Glutamatergic neuron (in vitro differentiated cells): ENCODE results near the gene RASA3. TPM values are rescaled to one million over a fixed set of nuclear protein-coding genes. Genes with fewer than 3 reads are reported as not detected.
A peak's percentile ranks its signal among the peaks of the same experiment; 100 is the strongest.

Experiments
- DNase-seq: peaks from one replicate; pipeline ENCODE4 v3.0.0; 2022
- H3K27ac Mint-ChIP-seq: one replicate; pipeline ENCODE4 v1.8.0; 2020; ENCODE audit warnings: mild to moderate bottlenecking, mixed read lengths, inconsistent platforms; ENCODE audit not compliant: unreplicated experiment
- H3K27me3 Mint-ChIP-seq: one replicate; pipeline ENCODE4 v1.8.0; 2020; ENCODE audit warnings: mild to moderate bottlenecking, moderate library complexity, mixed read lengths, inconsistent platforms; ENCODE audit not compliant: unreplicated experiment
- H3K36me3 Mint-ChIP-seq: one replicate; pipeline ENCODE4 v1.8.0; 2020; ENCODE audit warnings: mild to moderate bottlenecking, mixed read lengths, inconsistent platforms; ENCODE audit not compliant: unreplicated experiment
- H3K4me1 Mint-ChIP-seq: one replicate; pipeline ENCODE4 v1.8.0; 2020; ENCODE audit warnings: mild to moderate bottlenecking, low read depth, mixed read lengths, inconsistent platforms; ENCODE audit not compliant: unreplicated experiment
- H3K4me3 Mint-ChIP-seq: one replicate; pipeline ENCODE4 v1.8.0; 2020; ENCODE audit warnings: mild to moderate bottlenecking, mixed read lengths, inconsistent platforms; ENCODE audit not compliant: unreplicated experiment
- H3K9me3 Mint-ChIP-seq: one replicate; pipeline ENCODE4 v1.8.0; 2020; ENCODE audit warnings: mild to moderate bottlenecking, moderate library complexity, mixed read lengths, inconsistent platforms; ENCODE audit not compliant: unreplicated experiment
- CTCF ChIP-seq: fragments of 200-600 bp; sonication (generic); IDR thresholded peaks from one replicate; pipeline ENCODE4 v1.5.0; 2021; ENCODE audit not compliant: partially characterized antibody, unreplicated experiment
- total RNA-seq: library from RNA; stranded (reverse); fragmentation: NEBNext Ultra II Directional; extraction: Animal tissue kit (Norgen Biotek cat#: 25700); gene quantifications from one replicate; pipeline ENCODE4 v1.2.1, GENCODE V29; 2021; ENCODE audit not compliant: unreplicated experiment

Gene RASA3
- total RNA-seq, 1 donor from 2014 or later, result 15.2 TPM

GRCh38 chr13:114097212-114097892 lies 35.1 kb downstream of the RASA3 start:
- H3K36me3 Mint-ChIP-seq, result peaks cover 17% of the 10 kb centered on the region
- H3K4me3 Mint-ChIP-seq, result peak overlapping the region; percentile 17
- H3K27me3 Mint-ChIP-seq, result peaks cover 12% of the 10 kb centered on the region
- H3K27ac Mint-ChIP-seq, result peak overlapping the region; percentile 63
- peaks cover 17% of the 10 kb centered on the region for H3K9me3 Mint-ChIP-seq
- no peak for TF ChIP-seq CTCF
- peaks cover 20% of the 10 kb centered on the region for H3K4me1 Mint-ChIP-seq
- no peak for DNase-seq

- Mint-ChIP-seq H3K36me3 (peaks cover 22% of the 10 kb centered on the region), H3K4me3 (peak overlapping the region; percentile 17), H3K9me3 (peaks cover 17% of the 10 kb centered on the region), H3K27me3 (peaks cover 10% of the 10 kb centered on the region), H3K4me1 (peaks cover 20% of the 10 kb centered on the region), H3K27ac (no peak overlapping the region)
- no peak for TF ChIP-seq CTCF
- DNase-seq, result no peak
These were observed 35.6 kb downstream of the RASA3 start for GRCh38 chr13:114096811-114097211.

- Mint-ChIP-seq H3K36me3 (peaks cover 27% of the 10 kb centered on the region), H3K9me3 (peaks cover 19% of the 10 kb centered on the region), H3K27ac (no peak overlapping the region), H3K27me3 (peaks cover 8% of the 10 kb centered on the region), H3K4me1 (peaks cover 20% of the 10 kb centered on the region), H3K4me3 (no peak overlapping the region)
- DNase-seq, result no peak
- no peak for TF ChIP-seq CTCF
These were observed 36.4 kb downstream of the RASA3 start for GRCh38 chr13:114096031-114096485.

GRCh38 chr13:114095486-114095885 lies 36.9 kb downstream of the RASA3 start:
- TF ChIP-seq CTCF, result no peak
- Mint-ChIP-seq H3K4me1 (peaks cover 20% of the 10 kb centered on the region), H3K36me3 (peaks cover 31% of the 10 kb centered on the region), H3K9me3 (peaks cover 19% of the 10 kb centered on the region), H3K27ac (no peak overlapping the region), H3K27me3 (peaks cover 8% of the 10 kb centered on the region), H3K4me3 (no peak overlapping the region)
- DNase-seq, result no peak

GRCh38 chr13:114093118-114093517 lies 39.3 kb downstream of the RASA3 start:
- no peak for DNase-seq
- Mint-ChIP-seq H3K27ac (no peak overlapping the region), H3K36me3 (peaks cover 33% of the 10 kb centered on the region), H3K9me3 (peaks cover 18% of the 10 kb centered on the region), H3K4me1 (peaks cover 13% of the 10 kb centered on the region), H3K27me3 (peaks cover 3% of the 10 kb centered on the region), H3K4me3 (no peak overlapping the region)
- TF ChIP-seq CTCF, result no peak
